ENCODE results near the gene DESI2.

DNA sequence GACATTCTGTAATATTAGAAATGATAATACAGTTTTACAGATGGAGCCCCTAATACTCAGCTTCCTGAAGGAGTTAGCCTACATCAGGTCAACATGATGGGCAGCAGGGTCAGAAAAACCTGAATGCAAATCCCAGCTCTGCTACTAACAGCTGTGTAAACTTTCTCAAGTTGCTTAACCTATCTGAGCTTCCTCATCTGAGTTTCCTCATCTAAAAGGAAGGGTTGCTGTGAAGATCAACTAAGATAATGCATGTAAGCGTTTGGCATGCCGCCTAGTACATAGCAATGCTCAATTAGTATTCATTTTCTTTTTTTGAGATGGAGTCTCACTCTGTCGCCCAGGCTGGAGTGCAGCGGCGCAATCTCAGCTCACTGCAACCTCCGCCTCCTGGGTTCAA lies 18.4 kb upstream of the DESI2 start:
- TF ChIP-seq, protein P1, sequence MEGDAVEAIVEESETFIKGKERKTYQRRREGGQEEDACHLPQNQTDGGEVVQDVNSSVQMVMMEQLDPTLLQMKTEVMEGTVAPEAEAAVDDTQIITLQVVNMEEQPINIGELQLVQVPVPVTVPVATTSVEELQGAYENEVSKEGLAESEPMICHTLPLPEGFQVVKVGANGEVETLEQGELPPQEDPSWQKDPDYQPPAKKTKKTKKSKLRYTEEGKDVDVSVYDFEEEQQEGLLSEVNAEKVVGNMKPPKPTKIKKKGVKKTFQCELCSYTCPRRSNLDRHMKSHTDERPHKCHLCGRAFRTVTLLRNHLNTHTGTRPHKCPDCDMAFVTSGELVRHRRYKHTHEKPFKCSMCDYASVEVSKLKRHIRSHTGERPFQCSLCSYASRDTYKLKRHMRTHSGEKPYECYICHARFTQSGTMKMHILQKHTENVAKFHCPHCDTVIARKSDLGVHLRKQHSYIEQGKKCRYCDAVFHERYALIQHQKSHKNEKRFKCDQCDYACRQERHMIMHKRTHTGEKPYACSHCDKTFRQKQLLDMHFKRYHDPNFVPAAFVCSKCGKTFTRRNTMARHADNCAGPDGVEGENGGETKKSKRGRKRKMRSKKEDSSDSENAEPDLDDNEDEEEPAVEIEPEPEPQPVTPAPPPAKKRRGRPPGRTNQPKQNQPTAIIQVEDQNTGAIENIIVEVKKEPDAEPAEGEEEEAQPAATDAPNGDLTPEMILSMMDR (IDR thresholded peaks at IDR 0.05), result no peak
- no peak for TF ChIP-seq POLR2A (IDR thresholded peaks at IDR 0.05)
